Choroid plexus epithelial cell (primary cell): ENCODE data around the gene ARNT2.

Source experiments
- DNase-seq: peaks from one replicate; pipeline ENCODE4 v3.0.0-alpha.2; 2010; ENCODE audit warnings: low read depth
- H3K4me3 ChIP-seq: 2 replicates; pipeline ENCODE4 v1.5.1; 2011; ENCODE audit warnings: low read depth, mild to moderate bottlenecking, control low read depth, low read length, moderate library complexity
- CTCF ChIP-seq: conservative IDR thresholded peaks from 2 replicates; pipeline ENCODE4 v1.5.1; 2011; ENCODE audit warnings: low read depth, mild to moderate bottlenecking, control low read depth, inconsistent platforms, low read length, moderate library complexity

ARNT2 gene

GRCh38 chr15:80487839-80488390 is 83.7 kb downstream of the ARNT2 start:
- no peak for TF ChIP-seq CTCF
- DNase-seq, result no peak
- no peak overlapping the region for H3K4me3 ChIP-seq

- H3K4me3 ChIP-seq, result no peak overlapping the region
- TF ChIP-seq CTCF, result no peak
- DNase-seq, result peak; percentile 87
Observed at GRCh38 chr15:80489030-80489594, 84.9 kb downstream of the ARNT2 start.

GRCh38 chr15:80490431-80490990 is 86.3 kb downstream of the ARNT2 start:
- TF ChIP-seq CTCF, result no peak
- DNase-seq, result no peak
- no peak overlapping the region for H3K4me3 ChIP-seq

DNA sequence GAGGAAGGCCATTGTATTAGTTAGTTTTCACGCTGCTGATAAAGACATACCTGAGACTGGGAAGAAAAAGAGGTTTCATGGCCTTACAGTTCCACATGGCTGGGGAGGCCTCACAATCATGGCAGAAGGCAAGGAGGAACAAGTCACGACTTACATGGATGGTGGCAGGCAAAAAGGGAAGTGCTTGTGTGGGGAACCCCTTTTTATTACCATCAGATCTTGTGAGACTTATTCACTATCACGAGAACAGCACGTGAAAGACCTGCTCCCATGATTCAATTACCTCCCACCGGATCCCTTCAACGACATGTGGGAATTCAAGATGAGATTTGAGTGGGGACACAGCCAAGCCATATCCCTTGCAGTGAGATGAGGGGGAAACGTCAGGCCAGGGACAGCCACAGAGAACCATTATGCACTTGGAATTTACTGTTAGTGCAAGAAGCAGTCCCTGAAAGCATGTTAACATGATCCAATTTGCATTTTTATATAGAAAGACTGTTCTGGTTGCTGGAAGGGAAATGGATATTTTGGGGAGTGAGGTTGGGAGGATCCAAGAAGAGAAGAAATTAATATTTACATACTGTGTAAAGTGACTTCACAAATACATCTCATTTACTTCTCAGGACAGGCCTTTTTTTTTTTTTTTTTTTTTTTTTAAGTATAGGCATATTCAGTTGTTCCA is 87.1 kb downstream of the ARNT2 start:
- no peak for TF ChIP-seq CTCF
- no peak for DNase-seq
- no peak overlapping the region for H3K4me3 ChIP-seq

DNA sequence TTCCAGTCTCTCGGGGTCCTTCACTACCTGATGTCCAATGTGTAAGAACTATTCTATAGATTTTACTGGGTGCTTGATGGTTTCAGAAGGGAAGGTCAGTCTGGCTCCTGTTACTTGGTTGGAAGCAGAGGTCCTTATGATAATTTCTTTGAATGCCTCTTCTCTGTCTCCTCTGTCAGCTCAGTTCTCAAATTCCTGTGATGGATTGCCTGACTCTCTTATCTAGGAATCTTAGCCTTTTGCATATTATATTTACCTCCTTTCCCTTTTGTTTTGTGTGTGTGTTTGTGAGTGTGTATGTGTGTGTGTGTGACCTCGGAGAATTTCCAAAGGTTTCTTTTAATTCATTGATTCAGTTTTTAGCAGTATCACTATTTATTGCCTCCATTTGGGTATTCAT is 88.2 kb downstream of the ARNT2 start:
- no peak for DNase-seq
- no peak overlapping the region for H3K4me3 ChIP-seq
- TF ChIP-seq CTCF, result no peak

DNA sequence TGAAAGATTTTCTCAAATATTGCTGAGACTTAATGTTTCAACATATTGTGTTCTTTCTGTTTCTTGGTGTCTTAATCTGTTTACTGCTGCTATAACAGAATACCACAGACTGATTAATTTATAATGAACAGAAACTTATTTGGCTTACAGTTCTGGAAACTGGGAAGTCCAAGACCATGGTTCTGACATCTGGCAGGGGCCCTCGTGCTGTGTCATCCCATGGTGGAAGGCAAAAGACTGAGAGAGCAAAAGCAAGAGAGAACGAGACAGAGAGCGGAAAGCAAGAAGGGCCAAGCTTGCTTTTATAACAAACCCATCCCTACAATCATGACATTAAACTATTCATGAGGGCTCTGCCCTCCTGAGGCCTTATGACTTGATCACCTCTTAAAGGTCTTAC is 88.7 kb downstream of the ARNT2 start:
- H3K4me3 ChIP-seq, result no peak overlapping the region
- TF ChIP-seq CTCF, result no peak
- DNase-seq, result no peak
